Measurements from ENCODE around the gene MYO6.

- TF ChIP-seq CTCF (IDR thresholded peaks at IDR 0.05) (no peak), POLR2A (IDR thresholded peaks at IDR 0.05) (no peak)
Observed at GRCh38 chr6:75834447-75834846, 85.4 kb downstream of the MYO6 start.

Data from lower leg skin (tissue), 3 donors.